Memory B cell (primary cell): ENCODE measurements around the gene HIGD1B.
"Not testable (repeated sequence)": the region's sequence is repeated elsewhere in the genome, so short reads cannot be mapped to it uniquely, and the experiment has no call there.

Experiments used
- ATAC-seq: fragments of 150-1000 bp; cut with Tn5 transposase; 2 replicates; pipeline ENCODE4 v1.10.0; 2021; ENCODE audit warnings: low read depth, mild to moderate bottlenecking, moderate library complexity
- DNase-seq, 2 donors: peaks; one replicate each; pipeline ENCODE4 v3.0.0; 2022; ENCODE audit warnings: low spot score in 2 of 2
- H3K27ac Mint-ChIP-seq: one replicate; pipeline ENCODE4 v1.8.0; 2022; ENCODE audit warnings: mild to moderate bottlenecking, moderate library complexity, mixed read lengths
- H3K27me3 Mint-ChIP-seq: one replicate; pipeline ENCODE4 v1.8.0; 2022; ENCODE audit warnings: mixed read lengths
- H3K36me3 Mint-ChIP-seq: one replicate; pipeline ENCODE4 v1.8.0; 2022; ENCODE audit warnings: mild to moderate bottlenecking, mixed read lengths
- H3K4me1 Mint-ChIP-seq: one replicate; pipeline ENCODE4 v1.8.0; 2022; ENCODE audit warnings: mixed read lengths
- H3K4me3 Mint-ChIP-seq: one replicate; pipeline ENCODE4 v1.8.0; 2022; ENCODE audit warnings: mild to moderate bottlenecking, moderate library complexity, mixed read lengths
- H3K9me3 Mint-ChIP-seq: one replicate; pipeline ENCODE4 v1.8.0; 2022; ENCODE audit warnings: mixed read lengths

The HIGD1B gene

DNA sequence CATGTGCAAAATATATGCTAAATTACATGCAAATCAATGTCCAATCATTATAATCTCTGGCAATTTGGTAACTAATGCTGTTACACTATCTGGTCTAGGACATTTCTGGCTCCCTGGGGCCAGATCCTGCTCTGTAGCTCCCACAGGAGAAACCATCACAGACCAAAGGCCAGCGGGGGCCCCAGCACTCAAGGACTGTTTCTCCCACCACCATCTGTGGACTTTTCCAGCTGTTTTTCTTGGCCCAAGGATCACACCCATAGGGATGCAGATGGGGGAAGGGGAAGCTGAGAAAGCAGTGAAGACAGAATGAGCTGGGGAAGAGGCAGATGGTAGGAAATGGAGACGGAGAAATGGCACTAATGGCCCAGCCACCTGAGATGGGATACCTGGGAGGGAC is at the start of gene HIGD1B:
HIGD1B (plus strand) TSS at position 298 of the 400 bp plus-strand sequence. CDS start 270 bp downstream, outside the sequence.
- Mint-ChIP-seq H3K27me3 (no peaks in the 10 kb centered on the region), H3K4me3 (no peak within 1 kb of the TSS), H3K9me3 (no peaks in the 10 kb centered on the region), H3K4me1 (no peaks in the 10 kb centered on the region), H3K27ac (no peak within 1 kb of the TSS), H3K36me3 (peaks cover 8% of the 10 kb centered on the region)
- no peak for ATAC-seq
- DNase-seq: no peak

DNA sequence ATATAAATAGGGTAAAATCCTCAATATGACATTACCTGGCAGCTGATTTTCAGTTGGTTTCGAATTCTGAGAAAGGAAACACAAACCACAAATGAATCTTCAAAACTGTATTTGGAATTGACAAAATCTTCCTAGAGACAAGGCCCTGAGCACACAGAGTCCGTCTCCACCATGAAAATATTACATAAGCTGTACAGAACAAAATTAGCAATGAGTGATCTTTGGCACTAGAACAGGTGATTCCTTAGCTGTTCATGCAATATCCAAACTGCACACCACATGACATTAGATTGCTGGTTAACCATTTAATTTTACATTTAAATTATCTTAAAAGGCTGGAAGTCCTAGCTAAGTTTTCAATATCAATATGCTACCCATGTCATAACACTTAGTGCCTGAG is 49.3 kb upstream of the HIGD1B start:
- ATAC-seq (no peak), DNase-seq (no peak)
- Mint-ChIP-seq H3K4me1 (no peaks in the 10 kb centered on the region), H3K4me3 (no peak overlapping the region), H3K27me3 (peaks cover 2% of the 10 kb centered on the region), H3K36me3 (no peaks in the 10 kb centered on the region), H3K9me3 (no peaks in the 10 kb centered on the region), H3K27ac (no peak overlapping the region)

GRCh38 chr17:44801880-44802279 is 45.8 kb upstream of the HIGD1B start:
- DNase-seq (no peak), ATAC-seq (no peak)
- H3K36me3 Mint-ChIP-seq: no peaks in the 10 kb centered on the region
- no peak overlapping the region for H3K27ac Mint-ChIP-seq
- no peaks in the 10 kb centered on the region for H3K9me3 Mint-ChIP-seq
- no peaks in the 10 kb centered on the region for H3K4me1 Mint-ChIP-seq
- peaks cover 2% of the 10 kb centered on the region for H3K27me3 Mint-ChIP-seq
- H3K4me3 Mint-ChIP-seq: no peak overlapping the region

- Mint-ChIP-seq H3K27ac (no peak overlapping the region), H3K27me3 (peaks cover 6% of the 10 kb centered on the region), H3K9me3 (no peaks in the 10 kb centered on the region), H3K4me1 (no peaks in the 10 kb centered on the region), H3K36me3 (no peaks in the 10 kb centered on the region), H3K4me3 (no peak overlapping the region)
- no peak for ATAC-seq
- DNase-seq: no peak
Measured at GRCh38 chr17:44804302-44805089, 43.2 kb upstream of the HIGD1B start.

GRCh38 chr17:44807093-44807816 is 40.4 kb upstream of the HIGD1B start:
- Mint-ChIP-seq H3K9me3 (no peaks in the 10 kb centered on the region), H3K4me3 (no peak overlapping the region), H3K4me1 (no peaks in the 10 kb centered on the region), H3K27me3 (peaks cover 6% of the 10 kb centered on the region), H3K36me3 (no peaks in the 10 kb centered on the region), H3K27ac (no peak overlapping the region)
- DNase-seq (no peak), ATAC-seq (no peak)

- Mint-ChIP-seq H3K9me3 (no peaks in the 10 kb centered on the region), H3K4me3 (no peak overlapping the region), H3K36me3 (no peaks in the 10 kb centered on the region), H3K4me1 (no peaks in the 10 kb centered on the region), H3K27me3 (peaks cover 7% of the 10 kb centered on the region), H3K27ac (no peak overlapping the region)
- DNase-seq (no peak), ATAC-seq (no peak)
Measured at GRCh38 chr17:44807817-44808155, 39.9 kb upstream of the HIGD1B start.

- Mint-ChIP-seq H3K4me3 (no peak overlapping the region), H3K4me1 (no peaks in the 10 kb centered on the region), H3K36me3 (no peaks in the 10 kb centered on the region), H3K9me3 (no peaks in the 10 kb centered on the region), H3K27ac (no peak overlapping the region), H3K27me3 (peaks cover 9% of the 10 kb centered on the region)
- ATAC-seq (no peak), DNase-seq (no peak)
Measured at GRCh38 chr17:44808156-44808555, 39.5 kb upstream of the HIGD1B start.

DNA sequence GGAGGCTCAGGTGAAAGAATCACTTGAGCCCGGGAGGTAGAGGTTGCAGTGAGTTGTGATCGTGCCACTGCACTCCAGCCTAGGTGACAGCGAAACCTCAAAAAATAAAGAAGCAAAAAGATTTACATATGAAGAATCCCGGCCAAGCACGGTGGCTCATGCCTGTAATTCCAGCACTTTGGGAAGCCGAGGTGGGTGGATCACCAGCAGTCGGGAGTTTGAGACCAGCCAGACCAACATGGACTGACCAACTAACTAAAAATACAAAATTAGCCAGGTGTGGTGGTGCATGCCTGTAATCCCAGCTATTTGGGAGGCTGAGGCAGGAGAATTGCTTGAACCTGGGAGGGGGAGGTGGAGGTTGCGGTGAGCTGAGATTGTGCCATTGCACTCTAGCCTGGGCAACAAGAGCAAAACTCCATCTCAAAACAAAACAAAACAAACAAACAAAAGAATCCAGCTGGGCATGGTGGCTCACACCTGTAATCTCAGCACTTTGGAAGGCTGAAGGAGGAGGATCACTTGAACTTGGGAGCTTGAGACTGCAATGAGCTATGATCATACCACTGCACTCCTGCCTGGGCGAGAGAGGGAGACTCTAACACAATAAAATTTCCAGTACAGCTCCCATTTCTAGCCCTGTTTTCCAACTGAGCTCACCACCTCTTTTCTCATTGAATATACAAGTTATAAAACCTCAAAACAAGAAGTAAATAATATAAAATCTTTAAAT is 38.9 kb upstream of the HIGD1B start:
- H3K27ac Mint-ChIP-seq, ATAC-seq, H3K9me3 Mint-ChIP-seq, H3K4me3 Mint-ChIP-seq, H3K36me3 Mint-ChIP-seq, H3K27me3 Mint-ChIP-seq, DNase-seq, H3K4me1 Mint-ChIP-seq: not testable (repeated sequence)

- H3K4me1 Mint-ChIP-seq: no peaks in the 10 kb centered on the region
- no peaks in the 10 kb centered on the region for H3K9me3 Mint-ChIP-seq
- no peak for ATAC-seq
- H3K27ac Mint-ChIP-seq: no peak overlapping the region
- H3K36me3 Mint-ChIP-seq: no peaks in the 10 kb centered on the region
- peaks cover 6% of the 10 kb centered on the region for H3K27me3 Mint-ChIP-seq
- DNase-seq: no peak
- H3K4me3 Mint-ChIP-seq: no peak overlapping the region
Measured at GRCh38 chr17:44812263-44812662, 35.4 kb upstream of the HIGD1B start.

- not testable (repeated sequence) for H3K27me3 Mint-ChIP-seq, DNase-seq, H3K27ac Mint-ChIP-seq, H3K4me3 Mint-ChIP-seq, H3K9me3 Mint-ChIP-seq, ATAC-seq, H3K36me3 Mint-ChIP-seq, H3K4me1 Mint-ChIP-seq
Measured at GRCh38 chr17:44818508-44818907, 29.2 kb upstream of the HIGD1B start.

DNA sequence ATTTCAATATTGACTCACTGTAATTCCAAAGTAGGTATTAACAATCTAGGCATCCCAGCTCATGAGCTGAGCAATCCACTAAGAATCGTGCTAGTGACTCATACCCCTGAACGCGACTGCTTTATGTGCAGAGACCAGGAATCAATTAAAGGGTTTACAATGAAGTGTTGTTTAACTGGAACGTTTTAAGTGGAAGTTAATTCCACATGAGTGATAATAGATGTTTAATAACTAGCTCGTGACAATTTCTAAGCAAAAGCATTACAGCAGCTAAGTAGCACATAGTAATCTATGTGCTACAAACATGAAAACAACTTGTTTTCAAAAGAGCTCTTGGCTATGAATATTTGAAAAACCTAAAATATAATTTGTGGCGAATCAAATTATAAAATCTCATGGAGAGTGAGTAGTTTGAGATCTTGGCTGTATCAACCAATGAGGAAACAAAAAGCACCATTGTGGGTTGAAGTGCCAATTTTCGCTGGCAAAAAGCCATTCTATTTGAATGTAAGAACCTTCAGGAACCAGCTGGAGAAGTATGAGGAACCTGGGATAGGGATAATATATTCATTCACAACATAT is 27.0 kb upstream of the HIGD1B start:
- no peaks in the 10 kb centered on the region for H3K4me1 Mint-ChIP-seq
- H3K4me3 Mint-ChIP-seq: no peak overlapping the region
- no peaks in the 10 kb centered on the region for H3K27me3 Mint-ChIP-seq
- no peak for ATAC-seq
- no peak for DNase-seq
- H3K27ac Mint-ChIP-seq: no peak overlapping the region
- H3K9me3 Mint-ChIP-seq: no peaks in the 10 kb centered on the region
- no peaks in the 10 kb centered on the region for H3K36me3 Mint-ChIP-seq

DNA sequence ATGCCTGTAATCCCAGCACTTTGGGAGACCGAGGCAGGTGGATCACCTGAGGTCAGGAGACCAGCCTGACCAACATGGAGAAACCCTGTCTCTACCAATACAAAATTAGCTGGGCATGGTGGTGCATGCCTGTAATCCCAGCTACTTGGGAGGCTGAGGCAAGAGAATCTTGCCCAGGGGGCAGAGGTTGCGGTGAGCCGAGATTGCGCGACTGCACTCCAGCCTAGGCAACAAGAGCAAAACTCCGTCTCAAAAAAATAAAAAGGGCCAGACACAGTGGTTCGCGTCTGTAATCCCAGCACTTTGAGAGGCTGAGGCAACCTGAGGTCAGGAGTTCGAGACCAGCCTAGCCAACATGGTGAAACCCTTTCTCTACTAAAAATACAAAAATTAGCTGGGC is 22.4 kb upstream of the HIGD1B start:
- H3K27me3 Mint-ChIP-seq: peaks cover 12% of the 10 kb centered on the region
- DNase-seq, H3K27ac Mint-ChIP-seq, H3K9me3 Mint-ChIP-seq, H3K4me1 Mint-ChIP-seq, ATAC-seq, H3K4me3 Mint-ChIP-seq, H3K36me3 Mint-ChIP-seq: not testable (repeated sequence)

- no peaks in the 10 kb centered on the region for H3K36me3 Mint-ChIP-seq
- no peak for ATAC-seq
- no peak overlapping the region for H3K27ac Mint-ChIP-seq
- H3K4me1 Mint-ChIP-seq: peaks cover 7% of the 10 kb centered on the region
- peaks cover 12% of the 10 kb centered on the region for H3K27me3 Mint-ChIP-seq
- H3K4me3 Mint-ChIP-seq: no peak overlapping the region
- DNase-seq: no peak
- H3K9me3 Mint-ChIP-seq: no peaks in the 10 kb centered on the region
Measured at GRCh38 chr17:44826123-44826790, 21.4 kb upstream of the HIGD1B start.

GRCh38 chr17:44827863-44828262 is 19.8 kb upstream of the HIGD1B start:
- peaks cover 12% of the 10 kb centered on the region for H3K27me3 Mint-ChIP-seq

More at GRCh38 chr17:44827863-44828262, 19.8 kb upstream of the HIGD1B start:
- DNase-seq (no peak), ATAC-seq (no peak)
- peaks cover 7% of the 10 kb centered on the region for H3K4me1 Mint-ChIP-seq
- H3K36me3 Mint-ChIP-seq: no peaks in the 10 kb centered on the region
- no peaks in the 10 kb centered on the region for H3K9me3 Mint-ChIP-seq
- no peak overlapping the region for H3K4me3 Mint-ChIP-seq
- no peak overlapping the region for H3K27ac Mint-ChIP-seq
